NCI-H524 treated with DMSO at 0.1 percent for 48 hours (cell line): ENCODE results near the gene TNS2.
"Not testable (repeated sequence)": the region's sequence is repeated elsewhere in the genome, so short reads cannot be mapped to it uniquely, and the experiment has no call there.

Source experiments
- DNase-seq: peaks from one replicate; lab custom pipeline; 2025; lab: John Stamatoyannopoulos, UW

Gene TNS2

GRCh38 chr12:53049571-53050318, at the start of gene TNS2:
Gene TNS2 (plus strand): TSS chr12:53050065. CDS start chr12:53050186, 121 bp downstream.
- DNase-seq, result no peak

- DNase-seq, result no peak
These were observed 45.7 kb upstream of the TNS2 start for GRCh38 chr12:53004178-53004577.

GRCh38 chr12:53004582-53004981, 45.3 kb upstream of the TNS2 start:
- no peak for DNase-seq

GRCh38 chr12:53005215-53005985, 44.5 kb upstream of the TNS2 start:
- no peak for DNase-seq

- peak; percentile 93 for DNase-seq
These were observed 43.7 kb upstream of the TNS2 start, which contains the start of gene EIF4B for GRCh38 chr12:53005986-53006809. Gene EIF4B (plus strand): TSS chr12:53006456. CDS start chr12:53006484, 28 bp downstream.

- DNase-seq, result no peak
These were observed 43.0 kb upstream of the TNS2 start for GRCh38 chr12:53006810-53007309.

GRCh38 chr12:53007343-53007742, 42.5 kb upstream of the TNS2 start:
- DNase-seq, result no peak

- DNase-seq, result not testable (repeated sequence)
These were observed 41.1 kb upstream of the TNS2 start for GRCh38 chr12:53008760-53009159.

- DNase-seq, result no peak
These were observed 38.9 kb upstream of the TNS2 start for GRCh38 chr12:53010955-53011354.

GRCh38 chr12:53011889-53012288, 38.0 kb upstream of the TNS2 start:
- DNase-seq, result no peak

GRCh38 chr12:53012928-53013327, 36.9 kb upstream of the TNS2 start:
- no peak for DNase-seq

- no peak for DNase-seq
These were observed 35.2 kb upstream of the TNS2 start for GRCh38 chr12:53014709-53015108.

GRCh38 chr12:53025250-53025649, 24.6 kb upstream of the TNS2 start:
- DNase-seq, result no peak

- DNase-seq, result not testable (repeated sequence)
These were observed 22.9 kb upstream of the TNS2 start for GRCh38 chr12:53027014-53027413.

GRCh38 chr12:53031616-53032015, 18.2 kb upstream of the TNS2 start:
- no peak for DNase-seq

- DNase-seq, result not testable (repeated sequence)
These were observed 16.0 kb upstream of the TNS2 start for GRCh38 chr12:53033832-53034231.

- no peak for DNase-seq
These were observed 15.4 kb upstream of the TNS2 start for GRCh38 chr12:53034459-53034858.

- no peak for DNase-seq
These were observed 13.1 kb upstream of the TNS2 start for GRCh38 chr12:53036802-53037201.

- DNase-seq, result no peak
These were observed 10.0 kb upstream of the TNS2 start for GRCh38 chr12:53039851-53040250.

- DNase-seq, result no peak
These were observed 7.0 kb upstream of the TNS2 start for GRCh38 chr12:53042607-53043454.

- DNase-seq, result no peak
These were observed 5.7 kb upstream of the TNS2 start for GRCh38 chr12:53044052-53044581.
